Erythroblast (primary cell): ENCODE results near the gene C1orf74.

ENCODE experiments used
- GATA1 ChIP-seq: IDR thresholded peaks from 2 replicates; pipeline ENCODE4 v1.6.1; 2011; ENCODE audit warnings: low read depth, mild to moderate bottlenecking, control low read depth, low read length, moderate library complexity
- POLR2A ChIP-seq: IDR thresholded peaks from 2 replicates; pipeline ENCODE4 v1.6.1; 2011; ENCODE audit warnings: mild to moderate bottlenecking, low read length

GRCh38 chr1:209819058-209819457 lies 34.7 kb upstream of the C1orf74 start:
- no peak for TF ChIP-seq POLR2A
- no peak for TF ChIP-seq GATA1
